CD4-positive, alpha-beta memory T cell (primary cell): ENCODE measurements around the gene TPP2. TPM values are rescaled to one million over a fixed set of nuclear protein-coding genes. Genes with fewer than 3 reads are reported as not detected.

Experiments
- CTCF ChIA-PET: fragments of 350-600 bp; sonication (Branson Sonifier 250); formaldehyde crosslinking; loops from one replicate; lab custom pipeline; 2021; ENCODE audit warnings: inconsistent platforms; ENCODE audit not compliant: partially characterized antibody; lab: Charles Lee
- POLR2A ChIA-PET: fragments of 350-600 bp; sonication (Branson Sonifier 250); formaldehyde crosslinking; loops from one replicate; lab custom pipeline; 2021; ENCODE audit not compliant: partially characterized antibody; lab: Charles Lee
- DNase-seq, 5 donors: peaks; one replicate each; pipeline versions ENCODE4 v3.0.0 to v3.0.0-alpha.2; 2020 to 2022; ENCODE audit warnings: mixed read lengths in 1 of 5
- H3K27ac ChIP-seq: one replicate; pipeline ENCODE4 v1.7.0; 2013; ENCODE audit warnings: low read depth, low read length
- H3K27me3 ChIP-seq: 2 replicates; pipeline ENCODE4 v1.7.0; 2013; ENCODE audit warnings: mild to moderate bottlenecking, low read length, moderate library complexity; ENCODE audit not compliant: insufficient read depth
- H3K36me3 ChIP-seq: 2 replicates; pipeline ENCODE4 v1.7.0; 2013; ENCODE audit warnings: mild to moderate bottlenecking, low read length, moderate library complexity; ENCODE audit not compliant: insufficient read depth
- H3K4me1 ChIP-seq: 2 replicates; pipeline ENCODE4 v1.7.0; 2013; ENCODE audit warnings: mild to moderate bottlenecking, low read length, moderate library complexity; ENCODE audit not compliant: insufficient read depth
- H3K4me3 ChIP-seq, 2 donors: one replicate each; pipeline ENCODE4 v1.7.0; 2013; ENCODE audit warnings: low read length in 2 of 2, mild to moderate bottlenecking in 1 of 2
- H3K9me3 ChIP-seq, 2 donors: one replicate each; pipeline ENCODE4 v1.7.0; 2013; ENCODE audit warnings: low read length in 2 of 2, control low read depth in 1 of 2; ENCODE audit not compliant: control insufficient read depth in 1 of 2
- H3K27ac Mint-ChIP-seq, 7 donors: one replicate each; pipeline ENCODE4 v1.8.0; 2020 to 2021; ENCODE audit warnings: mixed read lengths in 7 of 7, mild to moderate bottlenecking in 6 of 7, inconsistent platforms in 3 of 7, moderate library complexity in 3 of 7
- H3K27me3 Mint-ChIP-seq, 2 donors: one replicate each; pipeline ENCODE4 v1.8.0; 2020 to 2021; ENCODE audit warnings: mixed read lengths in 2 of 2
- H3K36me3 Mint-ChIP-seq, 2 donors: one replicate each; pipeline ENCODE4 v1.8.0; 2020 to 2021; ENCODE audit warnings: mixed read lengths in 2 of 2, inconsistent platforms in 1 of 2, mild to moderate bottlenecking in 1 of 2
- H3K4me1 Mint-ChIP-seq, 4 donors: one replicate each; pipeline ENCODE4 v1.8.0; 2020 to 2021; ENCODE audit warnings: mixed read lengths in 4 of 4, mild to moderate bottlenecking in 1 of 4
- H3K4me3 Mint-ChIP-seq, 8 donors: one replicate each; pipeline ENCODE4 v1.8.0; 2020 to 2021; ENCODE audit warnings: mixed read lengths in 8 of 8, mild to moderate bottlenecking in 7 of 8, moderate library complexity in 6 of 8, inconsistent platforms in 3 of 8
- H3K9me3 Mint-ChIP-seq, 8 donors: one replicate each; pipeline ENCODE4 v1.8.0; 2020 to 2021; ENCODE audit warnings: mixed read lengths in 8 of 8, mild to moderate bottlenecking in 5 of 8, inconsistent platforms in 3 of 8, moderate library complexity in 1 of 8
- intact Hi-C: fragments of 100-400 bp; cut with micrococcal nuclease; formaldehyde crosslinking; loops from one replicate; pipeline ENCODE4 v1.15.1; 2023
- polyA plus RNA-seq, 2 donors: library from polyadenylated mRNA; unstranded; fragments of 300-500 nt; fragmentation: Illumina TruSeq; gene quantifications; one replicate each; pipeline ENCODE4 v1.2.3, GENCODE V29; 2021
- total RNA-seq, 2 experiments: library from RNA; stranded (reverse); gene quantifications; one replicate each; pipeline ENCODE4 v1.2.3, GENCODE V29; 2021

The TPP2 gene
- total and polyA plus RNA-seq, 4 experiments from 2014 or later = 42.8 to 117 (median 87.2) TPM

- CTCF ChIA-PET = no interaction called here
- no peak overlapping the region for H3K27ac ChIP-seq
- H3K9me3 Mint-ChIP-seq = peaks cover 0 to 8% (median 4%) of the 10 kb centered on the region in 8 donors
- no peaks in the 10 kb centered on the region for H3K36me3 Mint-ChIP-seq
- H3K27ac Mint-ChIP-seq = peak overlapping the region in 1 of 7 donors; percentile 85
- no peaks in the 10 kb centered on the region for H3K27me3 ChIP-seq
- H3K4me1 Mint-ChIP-seq = no peaks in the 10 kb centered on the region
- peaks cover 3 to 6% of the 10 kb centered on the region in 2 donors for H3K27me3 Mint-ChIP-seq
- no peak overlapping the region for H3K4me3 Mint-ChIP-seq
- intact Hi-C loops = no loop called here
- no peak overlapping the region for H3K4me3 ChIP-seq
- no peaks in the 10 kb centered on the region for H3K4me1 ChIP-seq
- POLR2A ChIA-PET = no interaction called here
- H3K9me3 ChIP-seq = no peaks in the 10 kb centered on the region
- no peak for DNase-seq
- H3K36me3 ChIP-seq = no peaks in the 10 kb centered on the region
Measured at GRCh38 chr13:102707467-102707866, 110.7 kb downstream of the TPP2 start.

DNA sequence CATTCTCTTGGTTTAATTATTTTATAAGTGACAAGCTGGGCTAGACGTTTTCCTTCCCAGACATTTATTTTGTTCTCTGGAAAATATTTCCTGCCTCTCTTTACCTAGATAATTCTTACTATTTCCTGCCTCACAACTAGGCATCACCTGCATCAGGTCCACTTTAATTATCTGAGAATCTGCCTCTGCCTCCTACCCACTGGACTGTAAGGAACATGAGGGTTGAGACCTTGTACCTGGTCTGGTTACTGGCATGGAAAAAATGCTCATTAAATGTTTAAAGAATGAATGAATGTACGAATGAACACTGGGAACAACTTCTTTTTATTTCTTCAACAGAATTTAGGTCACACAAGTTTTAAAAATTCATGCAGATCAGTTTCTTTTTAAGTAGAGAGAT, 111.4 kb downstream of the TPP2 start:
- H3K9me3 ChIP-seq = no peaks in the 10 kb centered on the region
- no peak overlapping the region for H3K4me3 Mint-ChIP-seq
- CTCF ChIA-PET = interaction anchor here (1.0 kb wide), 1 partner anchor 92 kb away, joined by 3 read pairs; no protein-coding TSS in a partner anchor
- peaks cover 0 to 8% (median 4%) of the 10 kb centered on the region in 8 donors for H3K9me3 Mint-ChIP-seq
- peaks cover 3 to 6% of the 10 kb centered on the region in 2 donors for H3K27me3 Mint-ChIP-seq
- H3K27me3 ChIP-seq = no peaks in the 10 kb centered on the region
- H3K27ac ChIP-seq = no peak overlapping the region
- no peak overlapping the region for H3K27ac Mint-ChIP-seq
- H3K36me3 Mint-ChIP-seq = no peaks in the 10 kb centered on the region
- H3K4me3 ChIP-seq = no peak overlapping the region
- no peak for DNase-seq
- no peaks in the 10 kb centered on the region for H3K36me3 ChIP-seq
- POLR2A ChIA-PET = no interaction called here
- intact Hi-C loops = no loop called here
- H3K4me1 ChIP-seq = no peaks in the 10 kb centered on the region
- H3K4me1 Mint-ChIP-seq = no peaks in the 10 kb centered on the region

GRCh38 chr13:102708991-102709390, 112.2 kb downstream of the TPP2 start:
- H3K27me3 ChIP-seq = no peaks in the 10 kb centered on the region
- Mint-ChIP-seq H3K27ac (no peak overlapping the region), H3K9me3 (peaks cover 0 to 8% (median 4%) of the 10 kb centered on the region in 8 donors), H3K36me3 (no peaks in the 10 kb centered on the region), H3K4me3 (no peak overlapping the region), H3K4me1 (no peaks in the 10 kb centered on the region), H3K27me3 (peaks cover 6% of the 10 kb centered on the region in 2 donors)
- H3K36me3 ChIP-seq = no peaks in the 10 kb centered on the region
- POLR2A ChIA-PET = no interaction called here
- intact Hi-C loops = no loop called here
- H3K27ac ChIP-seq = no peak overlapping the region
- H3K4me1 ChIP-seq = no peaks in the 10 kb centered on the region
- CTCF ChIA-PET = no interaction called here
- no peaks in the 10 kb centered on the region for H3K9me3 ChIP-seq
- no peak for DNase-seq
- H3K4me3 ChIP-seq = no peak overlapping the region

DNA sequence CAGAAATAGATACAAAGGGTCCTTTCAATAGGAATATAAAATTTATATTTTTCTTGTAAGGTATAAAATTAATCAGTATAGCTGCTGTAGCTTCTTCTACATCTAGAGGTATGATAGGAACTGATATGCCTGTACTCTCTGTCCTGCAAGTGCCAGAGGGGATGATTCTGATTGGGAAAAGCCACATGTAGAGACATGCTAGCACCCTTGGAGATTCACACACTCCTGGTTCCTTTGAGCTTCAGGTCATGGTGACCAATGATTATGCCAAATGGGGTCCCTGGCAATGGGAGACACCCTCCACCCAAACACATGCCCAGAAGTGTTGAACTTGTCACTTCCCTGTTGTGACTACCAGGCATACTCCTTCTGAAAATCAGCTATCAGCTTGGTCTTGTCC, 112.8 kb downstream of the TPP2 start:
- ChIA-PET CTCF (no interaction called here), POLR2A (no interaction called here)
- Histone ChIP-seq H3K9me3 (no peaks in the 10 kb centered on the region), H3K36me3 (no peaks in the 10 kb centered on the region), H3K27ac (no peak overlapping the region), H3K4me3 (no peak overlapping the region), H3K4me1 (no peaks in the 10 kb centered on the region), H3K27me3 (no peaks in the 10 kb centered on the region)
- Mint-ChIP-seq H3K4me3 (no peak overlapping the region), H3K27me3 (peaks cover 6% of the 10 kb centered on the region in 2 donors), H3K9me3 (peaks cover 0 to 8% (median 4%) of the 10 kb centered on the region in 8 donors), H3K36me3 (no peaks in the 10 kb centered on the region), H3K4me1 (no peaks in the 10 kb centered on the region), H3K27ac (no peak overlapping the region)
- DNase-seq = no peak
- intact Hi-C loops = no loop called here

- Histone ChIP-seq H3K4me3 (no peak overlapping the region), H3K9me3 (no peaks in the 10 kb centered on the region), H3K27ac (no peak overlapping the region), H3K4me1 (no peaks in the 10 kb centered on the region), H3K27me3 (no peaks in the 10 kb centered on the region), H3K36me3 (no peaks in the 10 kb centered on the region)
- Mint-ChIP-seq H3K36me3 (no peaks in the 10 kb centered on the region), H3K4me3 (no peak overlapping the region), H3K9me3 (peaks cover 0 to 8% (median 4%) of the 10 kb centered on the region in 8 donors), H3K27ac (no peak overlapping the region), H3K27me3 (peaks cover 6% of the 10 kb centered on the region in 2 donors), H3K4me1 (no peaks in the 10 kb centered on the region)
- DNase-seq = no peak
- intact Hi-C loops = no loop called here
- ChIA-PET POLR2A (no interaction called here), CTCF (no interaction called here)
Measured at GRCh38 chr13:102710261-102710679, 113.5 kb downstream of the TPP2 start.

DNA sequence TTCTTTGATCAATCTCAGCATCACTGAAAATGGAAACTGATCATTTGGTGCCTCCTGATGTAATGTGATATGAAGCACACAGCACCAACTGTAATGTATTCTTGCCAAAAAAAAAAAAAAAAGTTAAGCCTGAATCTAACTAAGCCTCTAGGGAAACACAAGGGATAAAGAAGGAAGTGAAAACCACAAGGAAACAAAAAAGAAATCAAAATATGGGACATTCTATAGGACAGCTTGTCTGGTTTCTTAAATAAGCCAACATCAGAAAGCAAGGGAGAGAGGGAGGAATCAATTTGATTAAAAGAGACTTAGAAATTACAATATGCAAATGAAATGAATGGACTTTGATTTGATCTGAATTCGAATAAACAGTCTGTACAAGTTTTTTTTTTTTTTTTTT, 118.7 kb downstream of the TPP2 start:
- no peak overlapping the region for H3K4me3 Mint-ChIP-seq
- H3K4me1 Mint-ChIP-seq = no peaks in the 10 kb centered on the region
- POLR2A ChIA-PET = no interaction called here
- Histone ChIP-seq H3K4me3 (no peak overlapping the region), H3K36me3 (no peaks in the 10 kb centered on the region), H3K4me1 (no peaks in the 10 kb centered on the region), H3K27me3 (no peaks in the 10 kb centered on the region), H3K27ac (no peak overlapping the region), H3K9me3 (no peaks in the 10 kb centered on the region)
- CTCF ChIA-PET = interaction anchor here (0.7 kb wide), 1 partner anchor 20 kb away, joined by 4 read pairs; no protein-coding TSS in a partner anchor
- intact Hi-C loops = no loop called here
- H3K27ac Mint-ChIP-seq = peak overlapping the region in 1 of 7 donors; percentile 54
- DNase-seq = no peak
- H3K36me3 Mint-ChIP-seq = no peaks in the 10 kb centered on the region
- H3K27me3 Mint-ChIP-seq = peaks cover 6 to 10% of the 10 kb centered on the region in 2 donors
- H3K9me3 Mint-ChIP-seq = peaks cover 0 to 2% (median 0%) of the 10 kb centered on the region in 8 donors

- Mint-ChIP-seq H3K27ac (no peak overlapping the region), H3K36me3 (no peaks in the 10 kb centered on the region), H3K4me3 (no peak overlapping the region), H3K9me3 (no peaks in the 10 kb centered on the region), H3K27me3 (peaks cover 0 to 11% of the 10 kb centered on the region in 2 donors), H3K4me1 (no peaks in the 10 kb centered on the region)
- Histone ChIP-seq H3K4me3 (no peak overlapping the region), H3K27me3 (no peaks in the 10 kb centered on the region), H3K4me1 (no peaks in the 10 kb centered on the region), H3K27ac (no peak overlapping the region), H3K9me3 (no peaks in the 10 kb centered on the region), H3K36me3 (no peaks in the 10 kb centered on the region)
- ChIA-PET POLR2A (no interaction called here), CTCF (no interaction called here)
- DNase-seq = no peak
- intact Hi-C loops = no loop called here
Measured at GRCh38 chr13:102718746-102719145, 122.0 kb downstream of the TPP2 start.
